Stimulated activated CD4-positive, alpha-beta T cell treated with anti-CD3 and anti-CD28 coated beads, Interleukin-2, amount 100 ng/mL, for 4 hours (primary cell): ENCODE results near the gene HTATIP2.
"Not testable (repeated sequence)": the region's sequence is repeated elsewhere in the genome, so short reads cannot be mapped to it uniquely, and the experiment has no call there.

Source experiments
- DNase-seq: peaks from one replicate; pipeline ENCODE4 v3.0.0-alpha.2; 2020; ENCODE audit warnings: low read depth

The HTATIP2 gene

GRCh38 chr11:20363500-20364340 is at the start of gene HTATIP2:
HTATIP2 (plus strand) TSS chr11:20363714; CDS start chr11:20364238, 524 bp downstream.
- DNase-seq = peak; percentile 70

GRCh38 chr11:20315800-20316199 is 47.7 kb upstream of the HTATIP2 start:
- no peak for DNase-seq

- DNase-seq = no peak
These were observed 42.3 kb upstream of the HTATIP2 start for GRCh38 chr11:20321177-20321576.

GRCh38 chr11:20327377-20327935 is 36.1 kb upstream of the HTATIP2 start:
- DNase-seq = no peak

- DNase-seq = no peak
These were observed 27.5 kb upstream of the HTATIP2 start for GRCh38 chr11:20336056-20336455.

- DNase-seq = no peak
These were observed 25.9 kb upstream of the HTATIP2 start for GRCh38 chr11:20337526-20338154.

GRCh38 chr11:20342347-20343141 is 21.0 kb upstream of the HTATIP2 start:
- no peak for DNase-seq

- DNase-seq = no peak
These were observed 12.4 kb upstream of the HTATIP2 start for GRCh38 chr11:20351136-20351535.

GRCh38 chr11:20351751-20352262 is 11.7 kb upstream of the HTATIP2 start:
- no peak for DNase-seq

- DNase-seq = no peak
These were observed 9.6 kb upstream of the HTATIP2 start for GRCh38 chr11:20353829-20354434.

GRCh38 chr11:20355221-20356219 is 8.0 kb upstream of the HTATIP2 start:
- DNase-seq = peak; percentile 16

- no peak for DNase-seq
These were observed 6.4 kb upstream of the HTATIP2 start for GRCh38 chr11:20357150-20357549.

GRCh38 chr11:20360650-20361049 is 2.9 kb upstream of the HTATIP2 start:
- peak; percentile 26 for DNase-seq

- DNase-seq = no peak
These were observed 1.0 kb upstream of the HTATIP2 start for GRCh38 chr11:20362481-20362880.

GRCh38 chr11:20363149-20363499 is 390 bp upstream of the HTATIP2 start:
- DNase-seq = no peak

GRCh38 chr11:20364341-20364792 is 853 bp downstream of the HTATIP2 start:
- DNase-seq = no peak

- not testable (repeated sequence) for DNase-seq
These were observed 2.0 kb downstream of the HTATIP2 start for GRCh38 chr11:20365465-20365864.

- peak; percentile 73 for DNase-seq
These were observed 3.9 kb downstream of the HTATIP2 start for GRCh38 chr11:20367313-20367948.

- no peak for DNase-seq
These were observed 4.9 kb downstream of the HTATIP2 start for GRCh38 chr11:20368438-20368837.

- DNase-seq = no peak
These were observed 6.3 kb downstream of the HTATIP2 start for GRCh38 chr11:20369826-20370225.
